Sigmoid colon (tissue), 7 donors: ENCODE measurements around the gene NBPF1. TPM values are rescaled to one million over a fixed set of nuclear protein-coding genes. Genes with fewer than 3 reads are reported as not detected.
"Not testable (repeated sequence)": the region's sequence is repeated elsewhere in the genome, so short reads cannot be mapped to it uniquely, and the experiment has no call there.

Source experiments
- DNase-seq: peaks from one replicate; pipeline ENCODE4 v3.0.0-alpha.2; 2019
- H3K27ac ChIP-seq, 4 donors: fragments of 200-600 bp; sonication (generic); one replicate each; pipeline ENCODE4 v1.5.1; 2016 to 2019; ENCODE audit warnings: mild to moderate bottlenecking in 1 of 4
- H3K27me3 ChIP-seq, 3 donors: fragments of 200-600 bp; sonication (generic); one replicate each; pipeline ENCODE4 v1.5.1; 2019; ENCODE audit warnings: mild to moderate bottlenecking in 1 of 3
- H3K36me3 ChIP-seq, 4 donors: fragments of 200-600 bp; sonication (generic); one replicate each; pipeline ENCODE4 v1.5.1; 2016 to 2019
- H3K4me1 ChIP-seq, 4 donors: fragments of 200-600 bp; sonication (generic); one replicate each; pipeline ENCODE4 v1.5.1; 2017 to 2019
- H3K4me3 ChIP-seq, 4 donors: fragments of 200-600 bp; sonication (generic); one replicate each; pipeline ENCODE4 v1.5.1; 2017 to 2019; ENCODE audit warnings: mild to moderate bottlenecking in 2 of 4, moderate library complexity in 1 of 4
- H3K9me3 ChIP-seq, 4 donors: fragments of 200-600 bp in 3 of 4; sonication (generic) in 3 of 4; one replicate each; pipeline versions ENCODE4 v1.5.1 to v1.6.1; 2013 to 2019
- CTCF ChIP-seq, 4 experiments: fragments of 450-650 bp in 3 of 4; fragments of 200-600 bp in 1 of 4; IDR thresholded peaks; one replicate each; pipeline ENCODE4 v1.5.1; 2016 to 2019; ENCODE audit warnings: antibody characterized with exemption in 4 of 4, mild to moderate bottlenecking in 3 of 4, moderate library complexity in 2 of 4
- EP300 ChIP-seq, 4 donors: sonication (generic); formaldehyde crosslinking; IDR thresholded peaks; one replicate each; pipeline ENCODE4 v1.6.1; 2017; ENCODE audit warnings: antibody characterized with exemption in 4 of 4
- POLR2A ChIP-seq, 2 donors: fragments of 450-650 bp; IDR thresholded peaks; one replicate each; pipeline ENCODE4 v1.6.1; 2016; ENCODE audit warnings: antibody characterized with exemption in 2 of 2, mild to moderate bottlenecking in 2 of 2, moderate library complexity in 2 of 2
- POLR2AphosphoS5 ChIP-seq, 4 donors: sonication (generic); formaldehyde crosslinking; IDR thresholded peaks; one replicate each; pipeline ENCODE4 v1.6.1; 2017; ENCODE audit warnings: antibody characterized with exemption in 4 of 4
- WGBS, 2 donors: extraction: QIAGEN DNeasy Blood & Tissue Kit; methylation state at CpG; one replicate each; pipeline ENCODE4 v1.1.7; 2013; 5-methylcytosine and 5-hydroxymethylcytosine counted together
- intact Hi-C: fragments of 100-400 bp; cut with DNase I; formaldehyde crosslinking; loops from one replicate; pipeline ENCODE4 v1.15.1; 2023
- polyA plus RNA-seq, 3 donors: library from polyadenylated mRNA; stranded (reverse); fragments of 200-250 nt; gene quantifications; one replicate each; pipeline ENCODE4 v1.2.3, GENCODE V29; 2013
- total RNA-seq, 4 donors: library from RNA; depleted of rRNA; stranded (reverse); fragments of >200 nt; gene quantifications; one replicate each; pipeline ENCODE4 v1.1.0, GENCODE V29; 2016
- donor health status: healthy with polysubstance abuse.
- donor health status: Bipolar disorder and iron deficiency.
- donor health status: healthy.

Gene NBPF1
- total and polyA plus RNA-seq, 7 donors = 12.1 to 80.9 (median 32.9) TPM

DNA sequence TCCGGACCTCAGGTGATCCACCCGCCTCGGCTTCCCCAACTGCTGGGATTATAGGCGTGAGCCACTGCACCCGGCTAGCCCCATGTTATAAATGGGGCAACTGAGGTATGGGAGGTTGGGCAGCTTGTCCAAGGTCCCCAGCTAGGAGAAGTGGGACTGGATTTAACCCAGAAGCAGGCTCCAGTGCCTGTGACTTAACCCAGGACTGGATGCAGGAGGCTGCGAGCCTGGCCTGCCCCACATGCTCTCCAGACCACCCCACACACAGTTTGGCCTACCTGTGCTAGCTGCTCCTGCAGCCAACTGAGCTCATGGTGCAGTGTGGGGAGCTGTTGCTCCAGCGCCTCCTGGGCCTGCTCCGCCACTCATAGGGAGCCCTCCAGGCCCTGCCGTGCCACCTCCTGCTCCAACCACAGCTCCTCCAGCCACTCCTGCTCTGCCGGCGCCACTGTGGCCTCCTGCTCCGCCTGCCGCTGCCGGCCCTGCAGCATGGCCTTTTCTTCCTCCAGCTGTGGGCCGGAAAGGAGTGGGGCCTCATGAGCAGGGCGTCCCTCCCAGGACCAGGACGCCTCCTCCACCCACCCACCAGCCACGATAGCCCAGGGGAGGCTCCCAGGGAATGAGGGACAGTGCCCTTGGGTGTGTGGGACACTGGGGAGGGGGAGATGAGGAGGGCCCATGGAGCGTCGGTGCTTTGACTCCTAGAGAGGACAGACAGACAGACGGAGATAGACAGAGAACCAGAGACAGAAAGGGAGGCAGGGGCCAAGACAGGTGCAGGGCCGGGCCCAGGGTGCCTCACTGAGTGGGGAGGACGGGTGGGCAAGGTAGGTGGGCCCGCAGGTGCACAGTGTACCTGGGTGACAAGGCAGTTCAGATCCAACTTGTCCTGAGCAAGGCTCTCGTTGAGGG is 12.4 kb upstream of the NBPF1 start:
- Histone ChIP-seq H3K36me3 (peaks cover 44 to 91% (median 62%) of the 10 kb centered on the region in 4 donors), H3K27ac (no peak overlapping the region), H3K9me3 (no peaks in the 10 kb centered on the region), H3K4me1 (peaks cover 0 to 5% (median 3%) of the 10 kb centered on the region in 4 donors), H3K4me3 (no peak overlapping the region), H3K27me3 (no peaks in the 10 kb centered on the region)
- 90 to 92% methylated on average over 25 of the region's 25 CpGs for WGBS, 2 donors
- TF ChIP-seq POLR2A (IDR thresholded peaks at IDR 0.05) = no peak
- TF ChIP-seq CTCF (IDR thresholded peaks at IDR 0.05) = no peak
- no peak for TF ChIP-seq EP300 (IDR thresholded peaks at IDR 0.05)
- no peak for TF ChIP-seq POLR2AphosphoS5 (IDR thresholded peaks at IDR 0.05)
- peak; percentile 78 for DNase-seq
- intact Hi-C loops = no loop called here

DNA sequence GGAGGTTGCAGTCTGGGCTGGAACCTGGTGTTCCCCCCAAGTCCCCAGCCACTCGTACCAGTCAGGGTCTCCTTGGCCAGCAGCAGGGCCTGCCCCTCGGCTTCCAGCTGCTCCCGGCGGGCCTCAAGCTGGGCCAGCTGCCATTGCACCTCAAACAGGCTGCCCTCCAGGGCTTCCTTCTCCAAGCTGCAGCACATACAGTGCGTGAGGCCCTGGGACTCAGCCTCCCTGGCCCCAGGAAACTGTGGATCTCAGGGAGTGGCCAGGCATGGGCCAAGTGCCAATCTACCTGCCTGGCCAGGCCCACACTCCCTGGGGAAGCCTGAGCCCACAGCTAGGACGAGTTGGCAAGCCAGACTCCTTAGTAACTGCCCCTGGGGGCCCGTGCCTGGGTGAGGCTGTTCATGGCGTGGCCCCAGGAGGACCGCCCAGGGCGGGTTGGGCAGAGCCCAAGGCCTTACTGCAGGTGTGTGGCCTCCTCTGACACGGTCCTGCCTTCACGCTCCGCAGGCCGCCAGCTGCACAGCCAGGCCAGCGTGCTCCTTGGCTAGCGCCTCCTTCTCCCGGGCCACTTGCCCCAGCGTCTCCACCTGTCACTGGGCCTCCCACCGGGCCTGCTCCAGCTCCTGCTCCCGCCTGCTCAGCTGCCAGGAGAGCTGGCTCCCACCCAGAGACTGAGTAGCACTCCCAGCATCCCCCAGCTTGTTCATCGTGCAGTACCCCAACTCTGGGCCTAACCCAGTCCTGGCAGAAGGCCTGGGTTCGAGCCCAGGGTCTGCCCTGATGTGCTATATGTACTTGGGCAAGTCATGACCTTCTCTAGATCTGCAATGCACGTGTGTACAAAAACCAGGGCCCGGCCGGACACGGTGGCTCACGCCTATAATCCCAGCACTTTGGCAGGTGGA is 10.7 kb upstream of the NBPF1 start:
- H3K36me3 ChIP-seq = peaks cover 31 to 74% (median 53%) of the 10 kb centered on the region in 4 donors

DNA sequence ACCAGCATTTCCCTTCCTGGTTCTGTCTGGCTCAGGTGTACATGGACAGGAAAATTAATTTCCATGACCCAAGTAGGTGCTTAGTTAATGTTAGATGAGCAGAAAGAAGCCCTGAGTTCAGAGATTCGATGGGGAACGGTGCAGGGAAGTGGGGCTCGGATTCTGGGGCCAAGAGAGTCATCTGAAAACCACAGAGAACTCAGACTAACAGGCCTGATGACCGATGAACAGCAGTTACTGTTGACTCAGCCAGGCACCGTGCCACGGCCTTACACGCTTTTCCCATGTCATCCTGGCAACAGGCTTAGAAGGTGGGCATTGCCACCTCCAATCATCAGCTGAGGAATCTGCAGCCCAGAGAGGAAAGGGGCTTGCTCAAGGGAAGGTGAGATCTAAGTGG is 10.0 kb upstream of the NBPF1 start:
- H3K4me3 ChIP-seq, H3K27ac ChIP-seq, H3K9me3 ChIP-seq, intact Hi-C loops, H3K27me3 ChIP-seq, H3K4me1 ChIP-seq: not testable (repeated sequence)
- peak; percentile 72 for DNase-seq
- peaks cover 31 to 73% (median 47%) of the 10 kb centered on the region in 4 donors for H3K36me3 ChIP-seq
- 42 to 79% methylated on average over 7 of the region's 7 CpGs for WGBS, 2 donors

More for the DNA sequence above, 10.7 kb upstream of the NBPF1 start:
- H3K4me3 ChIP-seq, H3K4me1 ChIP-seq, intact Hi-C loops, H3K9me3 ChIP-seq, H3K27ac ChIP-seq, H3K27me3 ChIP-seq: not testable (repeated sequence)
- DNase-seq = peak; percentile 84
- WGBS, 2 donors = 23 to 69% methylated on average over 27 of the region's 27 CpGs

GRCh38 chr1:16621681-16622315 is 8.4 kb upstream of the NBPF1 start:
- not testable (repeated sequence) for H3K27me3 ChIP-seq, H3K4me1 ChIP-seq, H3K4me3 ChIP-seq, H3K9me3 ChIP-seq, H3K27ac ChIP-seq
- 93 to 95% methylated on average over 9 of the region's 9 CpGs for WGBS, 2 donors
- intact Hi-C loops = loop anchor here (1.0 kb wide), 1 partner anchor 330 kb away; no protein-coding TSS in a partner anchor
- DNase-seq = peak; percentile 75
- H3K36me3 ChIP-seq = peaks cover 28 to 64% (median 38%) of the 10 kb centered on the region in 4 donors

DNA sequence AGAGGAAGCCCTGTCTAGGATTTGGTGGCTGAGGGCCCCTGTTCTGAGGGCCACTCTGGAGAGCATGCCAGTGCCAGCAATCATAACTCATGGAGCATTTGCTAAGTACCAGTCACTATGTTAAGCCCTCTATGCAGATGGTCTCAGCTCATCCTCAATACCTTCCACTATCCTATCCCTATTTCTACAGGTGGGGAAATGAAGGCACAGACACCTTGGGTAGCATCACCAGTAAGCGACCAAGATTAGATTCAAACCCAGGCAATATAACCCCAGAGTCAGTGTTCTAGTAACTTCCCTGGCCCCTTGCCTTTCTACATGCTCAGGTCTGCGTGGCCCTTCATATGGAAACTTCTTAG is 7.9 kb upstream of the NBPF1 start:
- DNase-seq = no peak
- H3K4me3 ChIP-seq = no peak overlapping the region
- H3K9me3 ChIP-seq = no peaks in the 10 kb centered on the region
- no peaks in the 10 kb centered on the region for H3K27me3 ChIP-seq
- H3K4me1 ChIP-seq = peaks cover 0 to 7% (median 6%) of the 10 kb centered on the region in 4 donors
- TF ChIP-seq EP300 (IDR thresholded peaks at IDR 0.05) (no peak), POLR2AphosphoS5 (IDR thresholded peaks at IDR 0.05) (no peak), CTCF (IDR thresholded peaks at IDR 0.05) (peak in 1 of 4 experiments; percentile 45), POLR2A (IDR thresholded peaks at IDR 0.05) (no peak)
- intact Hi-C loops = loop anchor here (1.0 kb wide), 1 partner anchor 330 kb away; no protein-coding TSS in a partner anchor
- peaks cover 24 to 60% (median 34%) of the 10 kb centered on the region in 4 donors for H3K36me3 ChIP-seq
- no peak overlapping the region for H3K27ac ChIP-seq
- WGBS, 2 donors = 94 to 96% methylated on average over 2 of the region's 2 CpGs

GRCh38 chr1:16619803-16620501 is 6.6 kb upstream of the NBPF1 start:
- not testable (repeated sequence) for H3K4me3 ChIP-seq, H3K27ac ChIP-seq, H3K9me3 ChIP-seq, H3K27me3 ChIP-seq, H3K4me1 ChIP-seq
- 93% methylated on average over 21 of the region's 21 CpGs for WGBS, 2 donors
- DNase-seq = peak; percentile 77
- peaks cover 14 to 47% (median 24%) of the 10 kb centered on the region in 4 donors for H3K36me3 ChIP-seq
- intact Hi-C loops = loop anchor here (10.0 kb wide), 3 partner anchors 175 to 435 kb away; partner anchors contain the start of genes NECAP2 and SDHB
